CD14-positive monocyte (primary cell): Measurements from ENCODE around the gene LAT. TPM values are rescaled to one million over a fixed set of nuclear protein-coding genes. Genes with fewer than 3 reads are reported as not detected.

Experiments used
- DNase-seq, 3 donors: peaks; one replicate each; pipeline ENCODE4 v3.0.0-alpha.2; 2011 to 2022
- H2AFZ ChIP-seq: 2 replicates; pipeline ENCODE4 v1.6.0; 2012; ENCODE audit warnings: mild to moderate bottlenecking, low read depth, low read length, inconsistent platforms; ENCODE audit not compliant: insufficient read depth, poor library complexity, severe bottlenecking
- H3K27ac ChIP-seq, 2 donors: 1 replicate in 1 of 2; 2 replicates in 1 of 2; pipeline ENCODE4 v1.5.1; 2012 to 2013; ENCODE audit warnings: low read length in 2 of 2, control low read depth in 1 of 2, inconsistent platforms in 1 of 2, low read depth in 1 of 2, mild to moderate bottlenecking in 1 of 2
- H3K27me3 ChIP-seq, 2 donors: one replicate each; pipeline versions ENCODE4 v1.6.0 to v1.6.1; 2011 to 2013; ENCODE audit warnings: low read length in 2 of 2; ENCODE audit not compliant: control insufficient read depth in 2 of 2, insufficient read depth in 2 of 2
- H3K36me3 ChIP-seq, 2 donors: replicated peaks in 1 of 2; 1 replicate in 1 of 2; 2 replicates in 1 of 2; pipeline versions ENCODE4 v1.5.1 to v1.6.1; 2012 to 2013; ENCODE audit warnings: low read length in 2 of 2, control low read depth in 1 of 2, inconsistent platforms in 1 of 2, mild to moderate bottlenecking in 1 of 2; ENCODE audit not compliant: insufficient read depth in 2 of 2, control insufficient read depth in 1 of 2
- H3K4me1 ChIP-seq, 2 donors: 1 replicate in 1 of 2; 2 replicates in 1 of 2; pipeline versions ENCODE4 v1.5.1 to v1.6.1; 2012 to 2013; ENCODE audit warnings: low read length in 2 of 2, control low read depth in 1 of 2, inconsistent platforms in 1 of 2, mild to moderate bottlenecking in 1 of 2, moderate library complexity in 1 of 2; ENCODE audit not compliant: insufficient read depth in 2 of 2, control insufficient read depth in 1 of 2
- H3K4me2 ChIP-seq: replicated peaks from 2 replicates; pipeline ENCODE3; 2012; ENCODE audit warnings: low read length, moderate library complexity, mild to moderate bottlenecking; ENCODE audit not compliant: poor library complexity, severe bottlenecking; ENCODE audit errors: extremely low read depth
- H3K4me3 ChIP-seq, 3 experiments: fragments of 200-600 bp in 1 of 3; sonication (generic) in 1 of 3; replicated peaks in 1 of 3; 1 replicate in 2 of 3; 2 replicates in 1 of 3; pipeline ENCODE4 v1.5.1; 2011 to 2013; ENCODE audit warnings: low read length in 3 of 3, mild to moderate bottlenecking in 3 of 3, control low read depth in 2 of 3, low read depth in 2 of 3, inconsistent platforms in 1 of 3, moderate library complexity in 1 of 3
- H3K79me2 ChIP-seq: 2 replicates; pipeline ENCODE4 v1.6.0; 2012; ENCODE audit warnings: mild to moderate bottlenecking, control low read depth, inconsistent platforms, low read length, moderate library complexity; ENCODE audit not compliant: insufficient read depth
- H3K9ac ChIP-seq: 2 replicates; pipeline ENCODE4 v1.6.0; 2017; ENCODE audit warnings: low read length, mild to moderate bottlenecking; ENCODE audit not compliant: insufficient read depth, poor library complexity, severe bottlenecking
- H3K9me3 ChIP-seq, 2 donors: replicated peaks in 1 of 2; 1 replicate in 1 of 2; 2 replicates in 1 of 2; pipeline versions ENCODE4 v1.5.1 to v1.6.1; 2012 to 2013; ENCODE audit warnings: low read length in 2 of 2, control low read depth in 1 of 2; ENCODE audit not compliant: control insufficient read depth in 1 of 2, insufficient read depth in 1 of 2
- H4K20me1 ChIP-seq: 2 replicates; pipeline ENCODE4 v1.6.0; 2012; ENCODE audit warnings: mild to moderate bottlenecking, low read length, control low read depth, moderate library complexity; ENCODE audit not compliant: insufficient read depth
- H3K27ac Mint-ChIP-seq, 7 donors: one replicate each; pipeline ENCODE4 v1.8.0; 2020; ENCODE audit warnings: mild to moderate bottlenecking in 7 of 7, mixed read lengths in 7 of 7, moderate library complexity in 6 of 7, inconsistent platforms in 2 of 7
- H3K27me3 Mint-ChIP-seq, 3 donors: one replicate each; pipeline ENCODE4 v1.8.0; 2021 to 2022; ENCODE audit warnings: low read depth in 3 of 3, mild to moderate bottlenecking in 3 of 3, mixed read lengths in 3 of 3, moderate library complexity in 3 of 3, inconsistent platforms in 1 of 3
- H3K36me3 Mint-ChIP-seq, 2 donors: one replicate each; pipeline ENCODE4 v1.8.0; 2020; ENCODE audit warnings: mixed read lengths in 2 of 2, inconsistent platforms in 1 of 2, mild to moderate bottlenecking in 1 of 2
- H3K4me1 Mint-ChIP-seq: one replicate; pipeline ENCODE4 v1.8.0; 2020; ENCODE audit warnings: mild to moderate bottlenecking, mixed read lengths
- H3K4me3 Mint-ChIP-seq, 2 donors: one replicate each; pipeline ENCODE4 v1.8.0; 2020; ENCODE audit warnings: mild to moderate bottlenecking in 2 of 2, mixed read lengths in 2 of 2, moderate library complexity in 1 of 2
- H3K9me3 Mint-ChIP-seq, 7 donors: one replicate each; pipeline ENCODE4 v1.8.0; 2020 to 2022; ENCODE audit warnings: mixed read lengths in 7 of 7, mild to moderate bottlenecking in 6 of 7, moderate library complexity in 6 of 7, inconsistent platforms in 2 of 7
- CTCF ChIP-seq: fragments of 200-600 bp; IDR thresholded peaks from one replicate; pipeline ENCODE4 v1.8.0; 2022; ENCODE audit warnings: antibody characterized with exemption, mild to moderate bottlenecking
- WGBS: methylation state at CpG from one replicate; pipeline ENCODE4 v1.1.5; 2013; ENCODE audit warnings: missing lambda C conversion rate; ENCODE audit not compliant: insufficient coverage; 5-methylcytosine and 5-hydroxymethylcytosine counted together
- intact Hi-C, 2 donors: fragments of 100-400 bp; cut with micrococcal nuclease; formaldehyde crosslinking; loops; one replicate each; pipeline versions ENCODE4 v1.15.0 to v1.15.1; 2023
- polyA plus RNA-seq, 3 donors: library from polyadenylated mRNA; depleted of rRNA in 1 of 3; unstranded in 2 of 3; stranded (reverse) in 1 of 3; fragments of 300-500 nt in 2 of 3; fragments of >200 nt in 1 of 3; fragmentation: Illumina TruSeq in 2 of 3; gene quantifications; 1 replicate in 2 of 3; 2 replicates in 1 of 3; pipeline ENCODE4 v1.2.3, GENCODE V29; 2012 to 2021

LAT gene
- polyA plus RNA-seq, 3 donors, result 1.5 to 25.2 (median 1.9) TPM

- Histone ChIP-seq H3K4me2 (no peak overlapping the region), H3K9ac (no peak overlapping the region), H4K20me1 (peaks cover 47% of the 10 kb centered on the region), H3K9me3 (peaks cover 0 to 11% of the 10 kb centered on the region in 2 donors), H3K27me3 (peaks cover 0 to 4% of the 10 kb centered on the region in 2 donors), H3K36me3 (peaks cover 67 to 82% of the 10 kb centered on the region in 2 donors), H3K27ac (no peak overlapping the region), H3K4me1 (peaks cover 33 to 41% of the 10 kb centered on the region in 2 donors), H2AFZ (no peak overlapping the region), H3K4me3 (no peak overlapping the region), H3K79me2 (peaks cover 27% of the 10 kb centered on the region)
- Mint-ChIP-seq H3K4me1 (peaks cover 44% of the 10 kb centered on the region), H3K27me3 (peaks cover 6 to 21% (median 17%) of the 10 kb centered on the region in 3 donors), H3K27ac (no peak overlapping the region), H3K36me3 (peaks cover 74 to 93% of the 10 kb centered on the region in 2 donors), H3K4me3 (no peak overlapping the region), H3K9me3 (peaks cover 7 to 23% (median 11%) of the 10 kb centered on the region in 7 donors)
- no peak for TF ChIP-seq CTCF
- WGBS, result 89% methylated on average over 3 of the region's 7 CpGs
- intact Hi-C loops, result no loop called here
- DNase-seq, result no peak
Observed at GRCh38 chr16:28980929-28981328, 3.9 kb upstream of the LAT start.

GRCh38 chr16:28981517-28981916 is 3.3 kb upstream of the LAT start:
- peak; percentile 25 to 41 (median 25) for DNase-seq
- H3K27ac Mint-ChIP-seq, result no peak overlapping the region
- H3K4me1 Mint-ChIP-seq, result peaks cover 38% of the 10 kb centered on the region
- peak; percentile 77 for TF ChIP-seq CTCF
- Histone ChIP-seq H3K27me3 (peaks cover 0 to 4% of the 10 kb centered on the region in 2 donors), H3K4me1 (peaks cover 27 to 35% of the 10 kb centered on the region in 2 donors), H3K27ac (no peak overlapping the region), H2AFZ (no peak overlapping the region), H4K20me1 (peaks cover 47% of the 10 kb centered on the region), H3K4me2 (no peak overlapping the region), H3K9ac (no peak overlapping the region), H3K36me3 (peaks cover 71 to 84% of the 10 kb centered on the region in 2 donors), H3K9me3 (peaks cover 0 to 14% of the 10 kb centered on the region in 2 donors), H3K79me2 (peaks cover 21% of the 10 kb centered on the region), H3K4me3 (no peak overlapping the region)
- intact Hi-C loops, result no loop called here
- 100% methylated on average over 5 of the region's 12 CpGs for WGBS
- no peak overlapping the region for H3K4me3 Mint-ChIP-seq
- H3K36me3 Mint-ChIP-seq, result peaks cover 76 to 93% of the 10 kb centered on the region in 2 donors
- peaks cover 6 to 21% (median 17%) of the 10 kb centered on the region in 3 donors for H3K27me3 Mint-ChIP-seq
- H3K9me3 Mint-ChIP-seq, result peaks cover 10 to 27% (median 15%) of the 10 kb centered on the region in 7 donors
